PC-3 (cell line): ENCODE results near the gene OLR1. TPM values are rescaled to one million over a fixed set of nuclear protein-coding genes. Genes with fewer than 3 reads are reported as not detected.

Experiments
- ATAC-seq: fragments of 200-7000 bp; cut with Tn5 transposase; 2 replicates; pipeline ENCODE4 v1.9.1; 2020; ENCODE audit warnings: mild to moderate bottlenecking, moderate library complexity
- BruUV-seq: library from RNA; stranded (reverse); fragments of 400-500 nt; replicated peaks from 2 replicates; lab custom pipeline; 2021; lab: Mats Ljungman, UMichigan
- CTCF ChIA-PET: fragments of 300-600 bp; sonication (Branson Sonifier 250); formaldehyde crosslinking; loops from one replicate; lab custom pipeline; 2022; ENCODE audit warnings: antibody characterized with exemption; lab: Charles Lee
- POLR2A ChIA-PET: fragments of 300-600 bp; sonication (Branson Sonifier 250); formaldehyde crosslinking; loops from one replicate; lab custom pipeline; 2022; ENCODE audit warnings: antibody characterized with exemption; ENCODE audit not compliant: unreplicated experiment; lab: Charles Lee
- DNase-seq: peaks from one replicate; pipeline ENCODE4 v3.0.0-alpha.2; 2015
- H2AFZ ChIP-seq: fragments of 300-600 bp; sonication (generic); 2 replicates; pipeline ENCODE4 v1.6.0; 2016; ENCODE audit warnings: antibody characterized with exemption, low read length
- H3F3A ChIP-seq: fragments of 300-600 bp; sonication (generic); one replicate; pipeline ENCODE4 v1.6.0; 2017; ENCODE audit warnings: antibody characterized with exemption, low read length, control low read depth, mild to moderate bottlenecking; ENCODE audit not compliant: unreplicated experiment
- H3K27ac ChIP-seq: fragments of 300-600 bp; sonication (generic); 2 replicates; pipeline ENCODE4 v1.5.1; 2016; ENCODE audit warnings: mild to moderate bottlenecking, low read length
- H3K27me3 ChIP-seq: fragments of 300-600 bp; sonication (generic); 2 replicates; pipeline ENCODE4 v1.6.1; 2016; ENCODE audit warnings: low read length, mixed read lengths
- H3K36me3 ChIP-seq: fragments of 300-600 bp; sonication (generic); 2 replicates; pipeline ENCODE4 v1.6.1; 2016; ENCODE audit warnings: low read depth, mixed run types, low read length, mixed read lengths
- H3K4me1 ChIP-seq: fragments of 300-600 bp; sonication (generic); 2 replicates; pipeline ENCODE4 v1.5.1; 2016; ENCODE audit warnings: low read length; ENCODE audit not compliant: insufficient read depth
- H3K4me2 ChIP-seq: fragments of 300-600 bp; sonication (generic); 2 replicates; pipeline ENCODE4 v1.6.0; 2016; ENCODE audit warnings: low read length
- H3K4me3 ChIP-seq: fragments of 300-600 bp; sonication (generic); 2 replicates; pipeline ENCODE4 v1.5.1; 2016; ENCODE audit warnings: mild to moderate bottlenecking, low read length, mixed read lengths
- H3K79me2 ChIP-seq: fragments of 300-600 bp; sonication (generic); 2 replicates; pipeline ENCODE4 v1.6.1; 2017; ENCODE audit warnings: low read length, mixed read lengths
- H3K9ac ChIP-seq: fragments of 300-600 bp; sonication (generic); 2 replicates; pipeline ENCODE4 v1.6.0; 2016; ENCODE audit warnings: mild to moderate bottlenecking, low read length
- H3K9me2 ChIP-seq: fragments of 300-600 bp; sonication (generic); replicated peaks from 2 replicates; pipeline ENCODE4 v1.6.1; 2016; ENCODE audit warnings: mixed run types, low read length, mixed read lengths
- H3K9me3 ChIP-seq: fragments of 300-600 bp; sonication (generic); 2 replicates; pipeline ENCODE4 v1.6.1; 2016; ENCODE audit warnings: low read length, mixed read lengths
- H4K20me1 ChIP-seq: fragments of 300-600 bp; sonication (generic); 2 replicates; pipeline ENCODE4 v1.6.1; 2016; ENCODE audit warnings: low read length, mixed read lengths
- CTCF ChIP-seq: fragments of 300-600 bp; sonication (generic); conservative IDR thresholded peaks from 2 replicates; pipeline ENCODE4 v1.5.1; 2017; ENCODE audit warnings: antibody characterized with exemption, low read depth, mild to moderate bottlenecking, low read length
- EZH2 ChIP-seq: fragments of 300-600 bp; sonication (generic); IDR thresholded peaks from one replicate; pipeline ENCODE4 v1.6.1; 2017; ENCODE audit warnings: antibody characterized with exemption, mild to moderate bottlenecking, low read length; ENCODE audit not compliant: unreplicated experiment
- EZH2phosphoT487 ChIP-seq: fragments of 300-600 bp; sonication (generic); IDR thresholded peaks from 2 replicates; pipeline ENCODE4 v1.6.1; 2018; ENCODE audit warnings: mild to moderate bottlenecking, antibody characterized with exemption, low read length, borderline replicate concordance
- intact Hi-C: fragments of 100-400 bp; cut with micrococcal nuclease; formaldehyde crosslinking; loops from 2 replicates; pipeline ENCODE4 v1.9.0; 2023
- total RNA-seq: library from RNA; depleted of rRNA; stranded (reverse); fragments of >200 nt; gene quantifications from 2 replicates; pipeline ENCODE4 v1.2.3, GENCODE V29; 2014

OLR1 gene
- total RNA-seq, 1 experiment from 2014 or later = 0.80 TPM

DNA sequence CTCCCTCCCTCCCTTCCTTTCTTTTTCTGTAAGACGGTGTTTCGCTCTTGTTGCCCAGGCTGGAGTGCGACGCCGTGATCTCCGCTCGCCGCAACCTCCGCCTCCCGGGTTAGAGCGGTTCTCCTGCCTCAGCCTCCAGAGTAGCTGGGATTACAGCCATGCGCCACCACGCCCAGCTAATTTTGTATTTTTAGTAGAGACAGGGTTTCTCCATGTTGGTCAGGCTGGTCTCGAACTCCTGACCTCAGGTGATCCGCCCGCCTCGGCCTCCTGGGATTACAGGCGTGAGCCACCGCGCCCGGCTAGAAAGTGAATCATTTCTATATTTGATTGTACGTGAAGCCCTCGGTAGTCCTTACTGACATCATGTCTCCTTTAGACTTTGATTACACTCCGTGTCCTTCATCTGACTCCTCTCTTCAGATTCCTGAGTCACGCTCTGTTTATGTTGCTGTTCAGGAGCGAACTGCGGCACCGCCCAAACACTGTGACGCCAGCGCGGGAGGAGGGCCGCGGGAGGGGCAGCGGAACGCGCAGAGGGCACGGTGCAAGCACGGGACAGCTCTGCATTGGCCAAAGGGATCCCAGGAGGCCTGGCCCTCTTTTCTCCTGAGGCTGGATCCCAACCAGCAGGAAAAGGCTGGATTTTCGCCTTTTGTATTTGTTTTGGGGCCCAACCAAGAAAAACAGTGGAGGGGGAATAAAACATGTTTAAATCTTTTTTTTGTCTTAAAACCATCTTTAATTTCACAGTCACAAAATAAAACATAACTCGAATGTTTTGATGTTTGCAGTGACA, 40.2 kb upstream of the OLR1 start:
- ChIA-PET POLR2A (interaction anchor here (0.6 to 1.0 kb wide), 3 partner anchors 18 to 1125 kb away, joined by 3 to 5 read pairs (median 4); no protein-coding TSS in a partner anchor), CTCF (no interaction called here)
- Histone ChIP-seq H3K4me1 (peaks cover 10% of the 10 kb centered on the region; the same call in 1 of the 2 replicates), H2AFZ (peak overlapping the region; percentile 91), H3K4me3 (peak overlapping the region; percentile 92), H3K9me3 (no peaks in the 10 kb centered on the region), H3K4me2 (peak overlapping the region; percentile 92), H3F3A (no peaks in the 10 kb centered on the region), H3K9ac (peak overlapping the region; percentile 65), H3K27ac (peak overlapping the region; percentile 84), H3K27me3 (no peaks in the 10 kb centered on the region), H4K20me1 (no peaks in the 10 kb centered on the region), H3K36me3 (no peaks in the 10 kb centered on the region), H3K79me2 (peaks cover 16% of the 10 kb centered on the region; the same call in 1 of the 2 replicates), H3K9me2 (no peaks in the 10 kb centered on the region)
- no peak for TF ChIP-seq EZH2phosphoT487
- TF ChIP-seq EZH2 = no peak
- no peak for TF ChIP-seq CTCF
- ATAC-seq = peak; percentile 87
- BruUV-seq = TSS peak; percentile 90
- peak; percentile 95 for DNase-seq
- intact Hi-C loops = no loop called here

- TF ChIP-seq CTCF = no peak
- TF ChIP-seq EZH2phosphoT487 = no peak
- TF ChIP-seq EZH2 = no peak
- ChIA-PET POLR2A (no interaction called here), CTCF (no interaction called here)
- ATAC-seq = no peak
- intact Hi-C loops = no loop called here
- no peak overlapping the region for H3K4me2 ChIP-seq
- no peak overlapping the region for H3K27ac ChIP-seq
- no peaks in the 10 kb centered on the region for H3K9me3 ChIP-seq
- peaks cover 16% of the 10 kb centered on the region; the same call in 1 of the 2 replicates for H3K79me2 ChIP-seq
- no peaks in the 10 kb centered on the region for H4K20me1 ChIP-seq
- no peak overlapping the region for H2AFZ ChIP-seq
- no peak overlapping the region for H3K4me3 ChIP-seq
- no peak overlapping the region for H3K9ac ChIP-seq
- H3K4me1 ChIP-seq = peaks cover 10% of the 10 kb centered on the region
- H3K27me3 ChIP-seq = no peaks in the 10 kb centered on the region
- H3K9me2 ChIP-seq = no peaks in the 10 kb centered on the region
- H3K36me3 ChIP-seq = no peaks in the 10 kb centered on the region
- no peaks in the 10 kb centered on the region for H3F3A ChIP-seq
- no TSS peak for BruUV-seq
- DNase-seq = no peak
Observed at GRCh38 chr12:10211101-10211939, 39.4 kb upstream of the OLR1 start.
